CD4-positive, alpha-beta T cell (primary cell): Measurements from ENCODE around the gene YIPF3. TPM values are rescaled to one million over a fixed set of nuclear protein-coding genes. Genes with fewer than 3 reads are reported as not detected.
"Not testable (repeated sequence)": the region's sequence is repeated elsewhere in the genome, so short reads cannot be mapped to it uniquely, and the experiment has no call there.

Experiments
- ATAC-seq: fragments of 200-7000 bp; cut with Tn5 transposase; one replicate; pipeline ENCODE4 v1.10.0; 2022; ENCODE audit warnings: mild to moderate bottlenecking; ENCODE audit not compliant: poor library complexity
- CTCF ChIA-PET: fragments of 350-600 bp; sonication (Branson Sonifier 250); formaldehyde crosslinking; loops from one replicate; lab custom pipeline; 2021; ENCODE audit warnings: antibody characterized with exemption, inconsistent platforms; lab: Charles Lee
- POLR2A ChIA-PET: fragments of 350-600 bp; sonication (Branson Sonifier 250); formaldehyde crosslinking; loops from one replicate; lab custom pipeline; 2021; ENCODE audit warnings: antibody characterized with exemption, inconsistent platforms; lab: Charles Lee
- DNase-seq, 14 experiments: peaks; one replicate each; pipeline ENCODE4 v3.0.0-alpha.2; 2013 to 2020; ENCODE audit warnings: mixed read lengths in 2 of 14
- H3K27ac ChIP-seq, 2 donors: one replicate each; pipeline versions ENCODE4 v1.5.1 to v1.7.0; 2013; ENCODE audit warnings: low read length in 2 of 2, low read depth in 1 of 2, mild to moderate bottlenecking in 1 of 2
- H3K27me3 ChIP-seq, 2 experiments: 1 replicate in 1 of 2; 2 replicates in 1 of 2; pipeline versions ENCODE4 v1.6.1 to v1.7.0; 2013; ENCODE audit warnings: low read length in 2 of 2, control low read depth in 1 of 2, mild to moderate bottlenecking in 1 of 2, moderate library complexity in 1 of 2; ENCODE audit not compliant: insufficient read depth in 2 of 2, control insufficient read depth in 1 of 2
- H3K36me3 ChIP-seq: one replicate; pipeline ENCODE4 v1.6.1; 2013; ENCODE audit warnings: low read length, control low read depth; ENCODE audit not compliant: insufficient read depth
- H3K4me1 ChIP-seq: one replicate; pipeline ENCODE4 v1.6.1; 2013; ENCODE audit warnings: low read length, control low read depth; ENCODE audit not compliant: insufficient read depth
- H3K4me3 ChIP-seq: one replicate; pipeline ENCODE4 v1.5.1; 2013; ENCODE audit warnings: mild to moderate bottlenecking, low read length, moderate library complexity
- H3K9me3 ChIP-seq, 2 experiments: 1 replicate in 1 of 2; 2 replicates in 1 of 2; pipeline versions ENCODE4 v1.6.1 to v1.7.0; 2013; ENCODE audit warnings: low read length in 2 of 2, mild to moderate bottlenecking in 2 of 2, control low read depth in 1 of 2, moderate library complexity in 1 of 2; ENCODE audit not compliant: control insufficient read depth in 1 of 2, insufficient read depth in 1 of 2
- H3K27ac Mint-ChIP-seq: one replicate; pipeline ENCODE4 v1.8.0; 2020; ENCODE audit warnings: mixed read lengths
- H3K27me3 Mint-ChIP-seq: one replicate; pipeline ENCODE4 v1.8.0; 2021; ENCODE audit warnings: mixed read lengths
- H3K36me3 Mint-ChIP-seq: one replicate; pipeline ENCODE4 v1.8.0; 2021; ENCODE audit warnings: low read depth, mixed read lengths
- H3K4me1 Mint-ChIP-seq: one replicate; pipeline ENCODE4 v1.8.0; 2021; ENCODE audit warnings: low read depth, mixed read lengths
- H3K4me3 Mint-ChIP-seq: one replicate; pipeline ENCODE4 v1.8.0; 2020; ENCODE audit warnings: mild to moderate bottlenecking, mixed read lengths
- H3K9me3 Mint-ChIP-seq: one replicate; pipeline ENCODE4 v1.8.0; 2020; ENCODE audit warnings: mixed read lengths
- CTCF ChIP-seq: fragments of 200-600 bp; IDR thresholded peaks from one replicate; pipeline ENCODE4 v1.8.0; 2022; ENCODE audit warnings: antibody characterized with exemption, mild to moderate bottlenecking
- intact Hi-C, 2 experiments: fragments of 100-400 bp; cut with DNase I in 1 of 2; cut with micrococcal nuclease in 1 of 2; formaldehyde crosslinking; loops; one replicate each; pipeline versions ENCODE4 v1.15.1 to v1.9.0; 2023 to 2025; cut with DNase I, micrococcal nuclease
- total RNA-seq, 174 experiments: library from RNA in 2 of 174; stranded (reverse) in 2 of 174; gene quantifications; one replicate each; pipeline ENCODE4 v1.2.3 and lab custom pipeline; 2021 to 2026

YIPF3 gene
- total RNA-seq, 2 experiments from 2014 or later, result 36.5 to 37.9 TPM

GRCh38 chr6:43502666-43503065 lies 14.1 kb downstream of the YIPF3 start:
- CTCF ChIA-PET, result no interaction called here
- no peak overlapping the region for H3K27ac Mint-ChIP-seq

GRCh38 chr6:43500921-43501320 lies 15.8 kb downstream of the YIPF3 start:
- H3K4me1 Mint-ChIP-seq, result peaks cover 2% of the 10 kb centered on the region
- no peak for TF ChIP-seq CTCF
- Histone ChIP-seq H3K4me1 (peaks cover under 1% of the 10 kb centered on the region), H3K4me3 (no peak overlapping the region), H3K27ac (no peak overlapping the region), H3K9me3 (no peaks in the 10 kb centered on the region), H3K27me3 (no peaks in the 10 kb centered on the region), H3K36me3 (peaks cover 80% of the 10 kb centered on the region)
- H3K9me3 Mint-ChIP-seq, result no peaks in the 10 kb centered on the region
- H3K27ac Mint-ChIP-seq, result no peak overlapping the region
- H3K27me3 Mint-ChIP-seq, result no peaks in the 10 kb centered on the region
- H3K36me3 Mint-ChIP-seq, result peaks cover 71% of the 10 kb centered on the region
- no peak for DNase-seq
- CTCF ChIA-PET, result interaction anchor here (0.6 kb wide), 1 partner anchor 106 kb away, joined by 3 read pairs; no protein-coding TSS in a partner anchor
- intact Hi-C loops, result loop anchor here in 1 of 2 experiments (10.0 kb wide), 1 partner anchor 596 kb away; no protein-coding TSS in a partner anchor
- no peak overlapping the region for H3K4me3 Mint-ChIP-seq
- no peak for ATAC-seq
- POLR2A ChIA-PET, result no interaction called here

More at GRCh38 chr6:43502666-43503065, 14.1 kb downstream of the YIPF3 start:
- no peak for ATAC-seq
- no peak overlapping the region for H3K27ac ChIP-seq
- Mint-ChIP-seq H3K27me3 (peaks cover 6% of the 10 kb centered on the region), H3K4me1 (peaks cover 6% of the 10 kb centered on the region), H3K4me3 (no peak overlapping the region), H3K36me3 (peaks cover 79% of the 10 kb centered on the region), H3K9me3 (no peaks in the 10 kb centered on the region)
- no peaks in the 10 kb centered on the region for H3K9me3 ChIP-seq
- H3K4me3 ChIP-seq, result no peak overlapping the region
- TF ChIP-seq CTCF, result no peak
- no peak for DNase-seq
- peaks cover under 1 to 5% of the 10 kb centered on the region in 2 experiments for H3K27me3 ChIP-seq
- intact Hi-C loops, result loop anchor here in 1 of 2 experiments (10.0 kb wide), 1 partner anchor 598 kb away; no protein-coding TSS in a partner anchor
- POLR2A ChIA-PET, result interaction anchor here (0.9 kb wide), 1 partner anchor 48 kb away, joined by 4 read pairs; the partner anchor contains the start of gene DLK2
- peaks cover 14% of the 10 kb centered on the region for H3K4me1 ChIP-seq
- H3K36me3 ChIP-seq, result peaks cover 74% of the 10 kb centered on the region

- no peaks in the 10 kb centered on the region for H3K9me3 Mint-ChIP-seq
- Histone ChIP-seq H3K27ac (no peak overlapping the region), H3K4me3 (no peak overlapping the region), H3K27me3 (no peaks in the 10 kb centered on the region), H3K9me3 (no peaks in the 10 kb centered on the region), H3K4me1 (peaks cover 17% of the 10 kb centered on the region), H3K36me3 (peaks cover 68% of the 10 kb centered on the region)
- no peak overlapping the region for H3K4me3 Mint-ChIP-seq
- no peak overlapping the region for H3K27ac Mint-ChIP-seq
- POLR2A ChIA-PET, result no interaction called here
- DNase-seq (no peak), ATAC-seq (no peak)
- H3K4me1 Mint-ChIP-seq, result peaks cover 16% of the 10 kb centered on the region
- no peaks in the 10 kb centered on the region for H3K27me3 Mint-ChIP-seq
- CTCF ChIA-PET, result no interaction called here
- TF ChIP-seq CTCF, result no peak
- peaks cover 69% of the 10 kb centered on the region for H3K36me3 Mint-ChIP-seq
- intact Hi-C loops, result no loop called here
These were observed 17.5 kb downstream of the YIPF3 start for GRCh38 chr6:43499028-43499815.

- peaks cover 23% of the 10 kb centered on the region for H3K4me1 ChIP-seq
- H3K36me3 ChIP-seq, result peaks cover 62% of the 10 kb centered on the region
- intact Hi-C loops, H3K27me3 ChIP-seq, ATAC-seq, H3K4me3 Mint-ChIP-seq, H3K9me3 ChIP-seq, H3K27me3 Mint-ChIP-seq, H3K27ac ChIP-seq, H3K9me3 Mint-ChIP-seq, DNase-seq, H3K4me3 ChIP-seq, H3K27ac Mint-ChIP-seq: not testable (repeated sequence)
- ChIA-PET CTCF (interaction anchor here (0.5 to 0.6 kb wide), 2 partner anchors 191 to 585 kb away, joined by 3 read pairs; no protein-coding TSS in a partner anchor), POLR2A (interaction anchor here (0.6 kb wide), 1 partner anchor 8 kb away, joined by 4 read pairs; no protein-coding TSS in a partner anchor)
- H3K4me1 Mint-ChIP-seq, result peaks cover 25% of the 10 kb centered on the region
- H3K36me3 Mint-ChIP-seq, result peaks cover 66% of the 10 kb centered on the region
These were observed 18.4 kb downstream of the YIPF3 start for GRCh38 chr6:43498291-43498690.
